GM12874 (cell line): Measurements from ENCODE around the gene LRRC8E.

Experiments used
- TF ChIP-seq, protein P1 (sequence below): IDR thresholded peaks from 2 replicates; pipeline ENCODE4 v1.5.1; 2011; ENCODE audit warnings: low read depth, mild to moderate bottlenecking, control low read depth, low read length, moderate library complexity; ENCODE audit not compliant: insufficient read depth

The LRRC8E gene

DNA sequence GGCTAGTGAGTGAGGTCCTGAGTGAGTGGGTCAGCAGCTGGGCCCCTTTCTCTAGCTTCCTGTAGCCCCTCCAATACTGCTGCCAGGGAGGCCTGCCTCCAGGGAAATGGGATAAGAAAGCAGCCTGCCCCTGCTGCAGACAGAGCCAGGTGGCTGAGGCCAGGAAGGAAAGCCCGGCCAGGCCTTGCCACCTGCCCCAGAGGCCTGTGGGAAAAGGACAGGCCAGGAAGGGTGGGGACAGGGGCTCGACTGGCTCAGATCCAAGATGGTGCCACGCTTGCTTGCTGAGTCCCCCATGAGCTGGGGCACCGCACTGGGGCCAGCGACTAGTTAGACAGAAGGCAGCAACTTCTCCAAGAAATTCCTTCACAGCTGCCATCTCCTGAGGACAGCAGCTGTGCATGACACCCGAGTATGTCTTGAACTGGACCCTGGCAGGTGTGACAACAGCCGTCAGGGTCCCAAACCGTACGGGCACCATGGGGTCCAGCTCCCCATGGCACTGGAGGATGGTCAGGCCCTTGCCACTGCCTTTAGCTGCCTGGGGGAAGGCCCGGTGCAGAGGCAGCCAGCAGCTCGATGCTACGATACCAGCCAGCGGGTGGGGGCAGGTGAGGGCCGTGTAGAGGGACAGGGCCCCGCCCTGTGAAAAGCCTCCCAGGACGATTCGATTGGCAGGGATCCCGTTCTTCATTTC, 9.1 kb upstream of the LRRC8E start:
- TF ChIP-seq, protein P1, sequence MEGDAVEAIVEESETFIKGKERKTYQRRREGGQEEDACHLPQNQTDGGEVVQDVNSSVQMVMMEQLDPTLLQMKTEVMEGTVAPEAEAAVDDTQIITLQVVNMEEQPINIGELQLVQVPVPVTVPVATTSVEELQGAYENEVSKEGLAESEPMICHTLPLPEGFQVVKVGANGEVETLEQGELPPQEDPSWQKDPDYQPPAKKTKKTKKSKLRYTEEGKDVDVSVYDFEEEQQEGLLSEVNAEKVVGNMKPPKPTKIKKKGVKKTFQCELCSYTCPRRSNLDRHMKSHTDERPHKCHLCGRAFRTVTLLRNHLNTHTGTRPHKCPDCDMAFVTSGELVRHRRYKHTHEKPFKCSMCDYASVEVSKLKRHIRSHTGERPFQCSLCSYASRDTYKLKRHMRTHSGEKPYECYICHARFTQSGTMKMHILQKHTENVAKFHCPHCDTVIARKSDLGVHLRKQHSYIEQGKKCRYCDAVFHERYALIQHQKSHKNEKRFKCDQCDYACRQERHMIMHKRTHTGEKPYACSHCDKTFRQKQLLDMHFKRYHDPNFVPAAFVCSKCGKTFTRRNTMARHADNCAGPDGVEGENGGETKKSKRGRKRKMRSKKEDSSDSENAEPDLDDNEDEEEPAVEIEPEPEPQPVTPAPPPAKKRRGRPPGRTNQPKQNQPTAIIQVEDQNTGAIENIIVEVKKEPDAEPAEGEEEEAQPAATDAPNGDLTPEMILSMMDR: no peak

DNA sequence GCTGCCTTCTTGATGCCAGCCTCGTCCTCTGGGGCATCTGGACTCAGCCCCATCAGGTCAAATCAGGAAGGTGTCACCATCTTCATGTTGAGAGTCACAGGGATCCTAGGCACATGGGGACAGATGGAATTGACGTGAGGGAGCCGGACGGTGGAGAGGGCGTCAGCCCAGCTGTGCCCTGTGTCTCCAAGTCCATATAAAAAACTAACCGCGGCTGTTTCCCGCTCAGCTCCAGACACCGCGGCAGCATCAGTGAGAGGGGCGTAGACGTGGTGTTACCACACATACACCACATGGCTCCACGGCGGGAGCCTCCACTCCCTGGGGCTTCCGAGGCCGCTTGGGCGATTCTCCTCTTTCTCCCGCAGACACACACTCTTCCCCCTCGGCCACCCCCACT, 8.5 kb upstream of the LRRC8E start:
- TF ChIP-seq, protein P1: no peak

DNA sequence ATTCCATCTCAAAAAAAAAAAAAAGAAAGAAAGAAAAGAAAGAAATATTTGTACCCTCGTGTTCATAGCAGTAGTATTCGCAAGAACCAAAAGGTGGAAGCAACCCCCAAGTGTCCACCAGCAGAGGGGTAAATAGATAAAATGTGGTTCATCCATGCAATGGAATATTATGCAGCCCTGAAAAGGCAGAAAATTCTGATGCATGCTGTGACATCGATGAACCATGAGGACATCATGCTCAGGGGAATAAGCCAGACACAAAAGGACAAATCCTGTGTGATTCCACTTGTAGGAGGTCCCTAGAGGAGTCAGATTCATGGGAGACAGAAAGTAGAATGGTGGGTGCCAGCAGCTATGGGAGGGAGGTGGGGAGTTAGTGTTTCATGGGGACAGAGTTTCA, 6.4 kb upstream of the LRRC8E start:
- TF ChIP-seq, protein P1: no peak

DNA sequence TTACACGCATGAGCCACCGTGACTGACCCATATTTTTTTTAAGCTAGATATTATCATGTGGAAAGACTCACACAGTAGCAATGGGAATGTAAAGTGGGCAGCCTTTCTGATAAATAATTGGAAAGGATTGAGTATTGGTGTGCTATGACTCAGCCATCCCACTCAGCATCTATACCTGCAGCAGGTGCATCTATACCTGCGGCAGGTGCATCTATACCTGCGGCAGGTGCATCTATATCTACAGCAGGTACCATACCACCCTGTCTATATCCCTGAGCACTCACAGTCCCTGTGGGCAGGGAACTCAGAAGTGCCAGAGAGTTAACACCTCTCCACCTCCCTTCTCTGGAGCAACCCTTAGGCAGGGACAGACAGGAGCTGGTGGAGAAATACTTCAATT, 5.2 kb upstream of the LRRC8E start:
- TF ChIP-seq, protein P1: no peak

DNA sequence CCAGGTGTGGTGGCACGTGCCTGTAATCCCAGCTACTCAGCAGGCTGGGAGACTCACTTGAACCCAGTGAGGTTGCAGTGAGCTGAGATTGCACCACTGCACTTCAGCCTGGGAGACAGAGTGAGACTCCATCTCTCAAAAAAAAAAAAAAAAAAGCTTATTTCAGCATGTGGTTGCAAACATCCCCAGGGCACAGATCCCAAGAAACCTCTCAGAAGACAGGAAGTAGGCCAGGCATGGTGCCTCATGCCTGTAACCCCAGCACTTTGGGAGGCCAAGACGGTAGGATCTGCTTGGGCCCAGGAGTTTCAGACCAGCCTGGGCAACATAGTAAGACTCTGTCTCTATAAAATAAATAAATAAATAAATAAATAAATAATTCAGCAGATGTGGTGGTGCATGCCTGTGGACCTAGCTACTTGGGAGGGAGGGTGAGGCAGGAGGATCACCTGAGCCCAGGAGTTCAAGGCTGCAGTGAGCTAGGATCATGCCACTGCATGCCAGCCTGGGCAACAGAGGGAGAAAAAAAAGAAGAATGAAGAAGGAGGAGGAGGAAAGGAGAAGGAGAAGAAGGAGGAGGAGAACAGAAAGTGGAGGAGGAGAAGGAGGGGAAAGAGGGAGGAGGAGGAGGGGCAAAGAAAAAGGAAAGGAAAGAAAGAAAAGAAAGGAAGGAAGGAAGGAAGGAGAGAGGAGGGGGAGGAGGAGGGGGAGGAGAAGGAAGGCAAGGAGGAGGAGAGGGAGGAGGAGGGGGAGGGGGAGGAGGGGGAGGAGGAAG, 4.3 kb upstream of the LRRC8E start:
- TF ChIP-seq, protein P1: no peak

DNA sequence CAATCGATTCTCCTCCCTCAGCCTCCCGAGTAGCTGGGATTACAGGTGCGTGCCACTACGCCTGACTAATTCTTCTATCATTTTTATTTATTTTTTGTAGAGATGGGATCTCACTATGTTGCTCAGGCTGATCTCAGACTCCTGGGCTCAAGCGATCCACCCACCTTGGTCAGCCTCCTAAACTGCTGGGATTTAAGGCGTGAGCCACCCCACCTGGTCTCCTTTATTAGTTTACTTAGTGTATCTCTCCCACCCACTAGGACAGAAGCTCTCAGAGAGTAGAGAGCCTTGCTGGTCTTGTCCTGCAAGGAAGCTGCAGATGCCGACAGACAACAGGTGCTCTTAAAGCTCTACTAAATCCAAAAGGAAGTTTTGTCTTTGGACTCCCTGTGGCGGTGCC, 2.5 kb upstream of the LRRC8E start:
- TF ChIP-seq, protein P1: no peak

DNA sequence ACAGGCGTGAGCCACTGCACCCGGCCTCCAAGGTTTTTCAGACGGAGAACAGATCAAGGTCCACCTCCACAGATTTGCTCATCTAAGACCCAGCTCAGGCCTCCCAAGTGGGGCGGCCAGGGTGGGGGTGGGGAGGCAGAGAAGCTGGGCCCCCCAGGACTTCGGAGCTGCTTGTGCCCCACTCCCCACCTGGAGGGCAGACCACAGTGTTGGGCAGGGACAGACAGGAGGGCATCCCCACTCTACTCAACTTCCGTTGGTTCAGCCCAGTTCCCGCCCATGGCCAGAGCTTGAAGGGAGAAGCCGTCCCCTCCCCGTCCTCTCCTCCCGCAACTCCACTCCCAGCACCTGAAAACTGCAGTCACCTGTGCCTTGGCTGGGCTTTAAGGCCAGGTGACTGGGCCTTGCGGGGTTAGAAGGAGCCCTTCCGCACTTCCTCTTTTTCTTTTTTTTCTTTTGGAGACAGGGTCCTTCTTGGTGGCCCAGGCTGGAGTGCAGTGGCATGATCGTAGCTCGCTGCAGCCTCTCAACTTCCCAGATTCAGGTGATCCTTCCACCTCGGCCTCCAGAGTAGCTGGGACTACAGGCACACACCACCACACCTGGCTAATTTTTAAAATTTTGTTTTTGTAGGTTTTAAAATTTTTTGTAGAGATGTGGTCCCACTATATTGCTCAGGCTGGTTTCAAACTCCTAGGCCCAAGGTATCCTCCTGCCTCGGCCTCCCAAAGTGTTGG, 734 bp upstream of the LRRC8E start:
- TF ChIP-seq, protein P1: no peak
